C4-2B (cell line): ENCODE measurements around the gene FTCD.
"Not testable (repeated sequence)": the region's sequence is repeated elsewhere in the genome, so short reads cannot be mapped to it uniquely, and the experiment has no call there.

Source experiments
- H3K27ac ChIP-seq: fragments of 450-650 bp; 2 replicates; pipeline ENCODE4 v1.5.1; 2017
- CTCF ChIP-seq: fragments of 450-650 bp; conservative IDR thresholded peaks from 2 replicates; pipeline ENCODE4 v1.5.1; 2017; ENCODE audit warnings: mild to moderate bottlenecking
- ZFX ChIP-seq: fragments of 450-650 bp; IDR thresholded peaks from 2 replicates; pipeline ENCODE4 v1.6.1; 2017

FTCD gene

GRCh38 chr21:46146856-46147255 lies 8.5 kb downstream of the FTCD start:
- H3K27ac ChIP-seq, result peak overlapping the region; percentile 27

GRCh38 chr21:46145840-46146691 lies 9.3 kb downstream of the FTCD start:
- TF ChIP-seq CTCF (no peak), ZFX (no peak)

More at GRCh38 chr21:46146856-46147255, 8.5 kb downstream of the FTCD start:
- TF ChIP-seq ZFX (no peak), CTCF (no peak)

GRCh38 chr21:46145159-46145839 lies 10.1 kb downstream of the FTCD start:
- TF ChIP-seq CTCF, result no peak
- TF ChIP-seq ZFX, result no peak
- H3K27ac ChIP-seq, result no peak overlapping the region

More at GRCh38 chr21:46145840-46146691, 9.3 kb downstream of the FTCD start:
- H3K27ac ChIP-seq, result peak overlapping the region; percentile 27

GRCh38 chr21:46144464-46145070 lies 10.8 kb downstream of the FTCD start:
- TF ChIP-seq CTCF (no peak), ZFX (no peak)
- H3K27ac ChIP-seq, result no peak overlapping the region

GRCh38 chr21:46142582-46143473 lies 12.6 kb downstream of the FTCD start:
- TF ChIP-seq CTCF (no peak), ZFX (no peak)
- no peak overlapping the region for H3K27ac ChIP-seq

- H3K27ac ChIP-seq, result no peak overlapping the region
- TF ChIP-seq ZFX (no peak), CTCF (no peak)
Observed at GRCh38 chr21:46141767-46142581, 13.4 kb downstream of the FTCD start.

GRCh38 chr21:46140352-46141003 lies 14.9 kb downstream of the FTCD start:
- H3K27ac ChIP-seq, result not testable (repeated sequence)
